ENCODE results near the gene IFITM5.

IFITM5 gene

GRCh38 chr11:267491-267994 lies 31.8 kb downstream of the IFITM5 start:
- ChIA-PET CTCF (interaction anchor here (1.4 to 4.0 kb wide), 3 partner anchors 9 to 50 kb away, joined by 4 to 28 read pairs (median 5); no protein-coding TSS in a partner anchor), POLR2A (no interaction called here)
- DNase-seq (ENCODE audit: extremely low spot score), result peak; percentile 72
- no peak for TF ChIP-seq CTCF (IDR thresholded peaks at IDR 0.05; ENCODE audit: control extremely low read depth, extremely low read depth, low read depth, missing control alignments)

- ChIA-PET CTCF (interaction anchor here (1.4 to 4.0 kb wide), 3 partner anchors 9 to 51 kb away, joined by 4 to 28 read pairs (median 5); no protein-coding TSS in a partner anchor), POLR2A (no interaction called here)
- no peak for TF ChIP-seq CTCF (IDR thresholded peaks at IDR 0.05; ENCODE audit: control extremely low read depth, extremely low read depth, low read depth, missing control alignments)
- DNase-seq (ENCODE audit: extremely low spot score), result no peak
These were observed 32.5 kb downstream of the IFITM5 start for GRCh38 chr11:266676-267439.

- POLR2A ChIA-PET, result interaction anchor here (0.6 kb wide), 1 partner anchor 94 kb away, joined by 3 read pairs; no protein-coding TSS in a partner anchor
- DNase-seq (ENCODE audit: extremely low spot score), result no peak
- CTCF ChIA-PET, result interaction anchor here (1.7 to 4.1 kb wide), 2 partner anchors 10 to 13 kb away, joined by 4 to 35 read pairs; no protein-coding TSS in a partner anchor
- no peak for TF ChIP-seq CTCF (IDR thresholded peaks at IDR 0.05; ENCODE audit: control extremely low read depth, extremely low read depth, low read depth, missing control alignments)
These were observed 37.7 kb downstream of the IFITM5 start for GRCh38 chr11:261624-262023.

- DNase-seq (ENCODE audit: extremely low spot score), result no peak
- ChIA-PET POLR2A (interaction anchor here (0.6 kb wide), 1 partner anchor 63 kb away, joined by 3 read pairs; no protein-coding TSS in a partner anchor), CTCF (interaction anchor here (1.2 to 4.1 kb wide), 2 partner anchors 8 to 13 kb away, joined by 4 to 35 read pairs; no protein-coding TSS in a partner anchor)
- no peak for TF ChIP-seq CTCF (IDR thresholded peaks at IDR 0.05; ENCODE audit: control extremely low read depth, extremely low read depth, low read depth, missing control alignments)
These were observed 39.9 kb downstream of the IFITM5 start for GRCh38 chr11:259413-259812.

GRCh38 chr11:257766-258493 lies 41.4 kb downstream of the IFITM5 start:
- peak; percentile 16 for TF ChIP-seq CTCF (IDR thresholded peaks at IDR 0.05; ENCODE audit: control extremely low read depth, extremely low read depth, low read depth, missing control alignments)
- CTCF ChIA-PET, result interaction anchor here (0.7 to 1.3 kb wide), 6 partner anchors 9 to 103 kb away, joined by 3 to 5 read pairs (median 4); partner anchors contain the start of gene IFITM5
- no peak for DNase-seq (ENCODE audit: extremely low spot score)
- POLR2A ChIA-PET, result interaction anchor here (0.5 kb wide), 1 partner anchor 10 kb away, joined by 3 read pairs; no protein-coding TSS in a partner anchor
